OCI-LY3 (cell line): ENCODE results near the gene OSMR.

Experiments
- CTCF ChIP-seq: fragments of 200-600, 300-600 bp; sonication (generic); IDR thresholded peaks from 2 replicates; pipeline ENCODE4 v1.5.1; 2014; ENCODE audit warnings: antibody characterized with exemption, low read length, low read depth
- EZH2phosphoT487 ChIP-seq: fragments of 200-600 bp; shearing (Covaris generic); IDR thresholded peaks from 2 replicates; pipeline ENCODE4 v1.6.1; 2018; ENCODE audit warnings: antibody characterized with exemption, mixed run types, low read depth

GRCh38 chr5:38892363-38892762 is 46.6 kb downstream of the OSMR start:
- TF ChIP-seq CTCF, result no peak
- no peak for TF ChIP-seq EZH2phosphoT487
